ENCODE measurements around the gene CRABP2. TPM values are rescaled to one million over a fixed set of nuclear protein-coding genes. Genes with fewer than 3 reads are reported as not detected.

The CRABP2 gene
- total and polyA plus RNA-seq, 2 experiments from 2014 or later, result 45.9 to 137 TPM

GRCh38 chr1:156692441-156692924, 12.9 kb downstream of the CRABP2 start:
- Mint-ChIP-seq H3K4me3 (peak overlapping the region; percentile 55), H3K27ac (peak overlapping the region; percentile 85), H3K27me3 (ENCODE audit: insufficient read depth, low read depth, poor library complexity) (peaks cover 22% of the 10 kb centered on the region), H3K9me3 (no peaks in the 10 kb centered on the region; the same call in 2 of the 3 replicates), H3K4me1 (peaks cover 66% of the 10 kb centered on the region), H3K36me3 (ENCODE audit: low read depth) (peaks cover under 1% of the 10 kb centered on the region; the same call in 2 of the 3 replicates)
- no peaks in the 10 kb centered on the region for H3K36me3 ChIP-seq (ENCODE audit: insufficient read depth)
- H3K4me2 ChIP-seq, result peak overlapping the region; percentile 89
- DNase-seq (ENCODE audit: low spot score), result no peak
- ATAC-seq, result peak; percentile 2; the same call in 2 of the 3 replicates
- no peaks in the 10 kb centered on the region for H4K20me1 ChIP-seq (replicated peaks; ENCODE audit: insufficient read depth)
- H3K27me3 ChIP-seq (ENCODE audit: insufficient read depth), result peaks cover 22% of the 10 kb centered on the region
- no peak for TF ChIP-seq ZNF114 (CRISPR knock-in tag; IDR thresholded peaks at IDR 0.05)
- no peak overlapping the region for H2AFZ ChIP-seq
- peak overlapping the region; percentile 51 for H3K4me3 ChIP-seq
- H3F3A ChIP-seq (replicated peaks; ENCODE audit: low read depth), result peaks cover 36% of the 10 kb centered on the region
- peak overlapping the region; percentile 96 for H3K27ac ChIP-seq (ENCODE audit: low read depth)
- no peaks in the 10 kb centered on the region for H3K9me2 ChIP-seq (ENCODE audit: insufficient read depth)
- peaks cover 53% of the 10 kb centered on the region for H3K4me1 ChIP-seq (ENCODE audit: insufficient read depth)
- no peaks in the 10 kb centered on the region for H3K79me2 ChIP-seq (replicated peaks; ENCODE audit: insufficient read depth)

- ATAC-seq (peak; percentile 11), DNase-seq (ENCODE audit: low spot score) (peak; percentile 76)
- Mint-ChIP-seq H3K9me3 (no peaks in the 10 kb centered on the region; the same call in 2 of the 3 replicates), H3K4me1 (peaks cover 62% of the 10 kb centered on the region), H3K27me3 (ENCODE audit: insufficient read depth, low read depth, poor library complexity) (peaks cover 22% of the 10 kb centered on the region), H3K27ac (peak overlapping the region; percentile 85), H3K4me3 (peak overlapping the region; percentile 55), H3K36me3 (ENCODE audit: low read depth) (no peaks in the 10 kb centered on the region; the same call in 2 of the 3 replicates)
- no peak overlapping the region for H2AFZ ChIP-seq
- H4K20me1 ChIP-seq (replicated peaks; ENCODE audit: insufficient read depth), result no peaks in the 10 kb centered on the region
- peak overlapping the region; percentile 89 for H3K4me2 ChIP-seq
- TF ChIP-seq NANOG (IDR thresholded peaks at IDR 0.05; ENCODE audit: borderline replicate concordance), result no peak
- peak; percentile 28 to 34; a peak in 2 of 4 replicates for TF ChIP-seq CTCF (conservative IDR thresholded peaks at IDR 0.05; ENCODE audit: low read depth in 2 of 2)
- 0 out of 2 replicates have a peak, but pooled peaks have one; percentile 21 for TF ChIP-seq POLR2AphosphoS5 (IDR thresholded peaks at IDR 0.05; ENCODE audit: low read depth)
- TF ChIP-seq ZNF462 (CRISPR knock-in tag; IDR thresholded peaks at IDR 0.05), result peak; percentile 44; the same call in 1 of the 2 replicates
- peak overlapping the region; percentile 96 for H3K27ac ChIP-seq (ENCODE audit: low read depth)
- peaks cover 36% of the 10 kb centered on the region for H3F3A ChIP-seq (replicated peaks; ENCODE audit: low read depth)
- no peaks in the 10 kb centered on the region for H3K79me2 ChIP-seq (replicated peaks; ENCODE audit: insufficient read depth)
- peak overlapping the region; percentile 51 for H3K4me3 ChIP-seq
- H3K36me3 ChIP-seq (ENCODE audit: insufficient read depth), result no peaks in the 10 kb centered on the region
- H3K9me2 ChIP-seq (ENCODE audit: insufficient read depth), result no peaks in the 10 kb centered on the region
- peaks cover 22% of the 10 kb centered on the region for H3K27me3 ChIP-seq (ENCODE audit: insufficient read depth)
- peaks cover 53% of the 10 kb centered on the region for H3K4me1 ChIP-seq (ENCODE audit: insufficient read depth)
Measured at GRCh38 chr1:156691665-156692440, 13.5 kb downstream of the CRABP2 start.
